HG02763 (cell line): Measurements from ENCODE around the gene HVCN1.
"Not testable (repeated sequence)": the region's sequence is repeated elsewhere in the genome, so short reads cannot be mapped to it uniquely, and the experiment has no call there.

ENCODE experiments used
- ATAC-seq: cut with Tn5 transposase; IDR thresholded peaks from one replicate; pipeline ENCODE4 v1.9.1; 2021; ENCODE audit warnings: mild to moderate bottlenecking, moderate library complexity; ENCODE audit not compliant: unreplicated experiment

Gene HVCN1

DNA sequence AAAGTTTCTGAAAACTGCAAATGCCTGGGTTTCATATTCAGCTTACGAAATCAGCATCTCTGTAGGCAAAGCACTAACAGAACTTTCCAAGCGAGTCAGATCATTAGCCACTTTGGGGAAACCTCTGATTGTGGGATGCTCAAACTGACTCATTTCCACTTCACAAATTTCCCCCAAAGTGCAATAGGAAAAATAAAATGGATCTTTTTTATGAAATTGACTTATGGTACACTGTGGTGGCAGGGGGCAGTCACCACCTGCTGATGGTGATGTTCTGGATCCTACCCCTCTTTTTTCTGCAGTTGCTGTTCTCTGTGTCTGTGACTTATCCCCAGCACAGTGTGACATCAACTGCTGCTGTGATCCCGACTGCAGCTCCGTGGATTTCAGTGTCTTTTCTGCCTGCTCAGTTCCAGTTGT lies 69.4 kb downstream of the HVCN1 start:
- ATAC-seq = peak; percentile 46

DNA sequence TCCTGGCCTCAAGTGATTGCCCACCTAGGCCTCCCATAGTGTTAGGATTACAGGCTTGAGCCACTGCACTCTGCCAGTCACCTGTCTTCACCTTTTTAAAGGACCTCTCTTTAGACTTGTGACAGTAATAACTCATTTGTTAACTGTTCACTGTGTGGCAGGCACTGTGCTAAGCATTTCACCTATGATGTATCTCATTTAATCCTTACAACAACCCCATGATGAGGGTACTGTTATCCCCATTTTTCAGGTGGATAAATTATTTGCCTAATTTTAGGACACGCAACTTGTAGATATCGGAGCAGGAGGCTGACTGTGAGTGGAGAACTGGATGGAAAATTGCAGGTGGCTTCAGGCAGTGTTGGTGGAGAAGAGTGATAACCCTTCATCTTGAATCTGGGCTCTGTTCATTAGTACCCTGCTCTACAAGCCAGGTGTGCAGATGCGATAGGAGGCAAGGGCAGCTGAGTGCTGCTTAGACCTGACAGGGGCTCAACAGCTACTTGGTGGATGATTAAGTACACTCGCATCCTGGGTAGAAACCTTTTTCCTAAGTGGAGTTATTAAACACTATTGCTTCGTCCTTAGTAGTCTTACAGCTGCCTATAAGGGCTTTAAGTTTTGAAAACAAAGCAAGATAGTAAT lies 72.3 kb downstream of the HVCN1 start:
- no peak for ATAC-seq

DNA sequence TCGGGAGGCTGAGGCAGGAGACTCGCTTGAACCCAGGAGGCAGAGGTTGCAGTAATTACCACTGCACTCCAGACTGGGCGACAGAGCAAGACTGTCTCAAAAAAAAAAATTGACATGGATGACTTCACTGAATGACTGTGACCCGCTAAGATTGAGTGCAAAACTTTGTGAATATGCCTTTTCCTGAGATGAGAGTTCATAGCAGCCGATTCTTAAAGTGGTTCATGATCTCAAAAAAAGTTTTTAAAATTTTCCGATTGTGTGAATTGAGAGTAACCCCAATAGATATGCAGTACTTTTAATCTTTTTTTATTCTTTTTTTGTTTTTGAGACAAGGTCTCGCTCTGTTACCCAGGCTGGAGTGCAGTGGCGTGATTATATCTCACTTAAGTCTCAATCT lies 73.7 kb downstream of the HVCN1 start:
- no peak for ATAC-seq

DNA sequence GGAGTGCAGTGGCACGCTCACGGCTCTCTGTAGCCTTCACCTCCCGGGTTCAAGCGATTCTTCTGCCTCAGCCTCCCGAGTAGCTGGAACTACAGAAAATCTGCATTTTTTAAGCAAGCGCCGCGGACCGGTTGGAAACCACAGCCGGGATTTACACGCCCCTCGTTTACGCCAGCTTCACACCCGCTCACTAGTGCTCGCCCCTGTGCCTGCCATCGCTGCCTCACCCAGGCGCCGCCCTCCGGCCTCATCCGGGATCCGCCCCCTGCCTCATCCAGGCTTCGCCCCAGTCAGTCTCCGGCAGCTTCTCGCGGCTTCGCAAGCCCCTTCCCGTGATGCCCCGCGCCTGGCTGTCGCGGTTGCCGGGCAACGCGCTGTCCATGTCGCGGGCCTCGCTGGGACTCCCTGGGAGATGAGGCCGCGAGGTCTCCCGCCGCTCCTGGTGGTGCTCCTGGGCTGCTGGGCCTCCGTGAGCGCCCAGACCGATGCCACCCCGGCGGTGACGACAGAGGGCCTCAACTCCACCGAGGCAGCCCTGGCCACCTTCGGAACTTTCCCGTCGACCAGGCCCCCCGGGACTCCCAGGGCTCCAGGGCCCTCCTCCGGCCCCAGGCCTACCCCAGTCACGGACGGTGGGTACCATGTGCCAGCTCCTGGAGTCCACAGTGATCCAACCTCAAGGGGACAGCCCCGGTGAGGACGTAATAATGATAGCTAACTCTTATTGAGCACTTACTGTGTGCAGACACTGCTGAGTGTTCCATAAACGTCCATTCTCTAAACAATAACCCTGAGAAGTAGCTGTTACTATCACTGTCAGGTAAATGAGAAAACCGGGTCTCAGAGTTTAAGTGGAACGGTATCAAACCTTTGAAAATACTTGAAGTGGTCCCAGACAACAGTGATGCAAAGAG lies 74.9 kb downstream of the HVCN1 start, which contains the start of gene TCTN1:
Gene TCTN1 (plus strand): TSS at position 359 of the 914 bp plus-strand sequence. CDS start 54 bp downstream, at position 413.
- ATAC-seq = peak; percentile 91

DNA sequence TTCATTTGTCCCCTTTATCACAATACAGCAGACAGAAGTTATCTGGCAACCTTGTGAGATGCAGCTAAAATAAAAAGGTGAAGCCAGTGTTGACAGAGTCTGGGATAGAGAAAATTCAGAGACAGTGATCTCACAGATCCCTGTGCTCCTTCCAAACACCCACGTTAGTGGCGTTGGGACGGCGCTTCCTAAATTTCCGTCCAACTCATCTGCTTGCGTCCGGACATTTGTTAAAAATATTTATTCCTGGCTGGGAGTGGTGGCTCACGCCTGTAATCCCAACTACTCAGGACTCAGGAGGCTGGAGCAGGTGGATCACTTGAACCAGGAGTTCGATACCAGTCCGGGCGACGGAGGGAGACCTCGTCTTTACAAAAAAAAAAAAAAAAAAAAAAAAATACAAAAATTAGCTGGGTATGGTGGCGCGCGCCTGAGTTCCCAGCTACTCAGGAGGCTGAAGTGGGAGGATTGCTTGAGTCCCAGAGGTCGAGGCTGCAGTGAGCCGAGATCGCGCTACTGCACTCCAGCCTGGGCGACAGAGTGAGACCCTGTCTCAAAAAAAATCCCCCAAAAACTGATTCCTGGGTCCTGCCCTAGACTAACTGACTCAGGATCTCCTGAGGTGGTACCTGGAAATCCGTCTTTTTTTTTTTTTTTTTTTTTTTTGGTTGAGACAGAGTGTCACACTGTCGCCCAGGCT lies 75.7 kb downstream of the HVCN1 start:
- no peak for ATAC-seq

DNA sequence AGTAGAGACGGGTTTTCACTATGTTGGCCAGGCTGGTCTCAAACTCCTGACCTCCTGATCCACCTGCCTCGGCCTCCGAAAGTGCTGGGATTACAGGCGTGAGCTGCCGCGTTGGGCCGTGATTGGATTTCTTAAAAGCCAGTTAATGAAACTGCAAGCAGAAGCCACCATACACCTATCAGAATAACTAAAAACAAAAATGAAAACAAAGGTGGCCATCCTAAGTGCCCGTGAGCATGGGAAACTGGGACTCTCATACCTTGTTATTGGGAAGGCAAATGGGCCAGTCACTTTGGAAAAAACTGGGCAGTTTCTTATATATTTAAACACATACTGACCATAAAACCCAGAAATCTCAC lies 82.7 kb downstream of the HVCN1 start:
- no peak for ATAC-seq

DNA sequence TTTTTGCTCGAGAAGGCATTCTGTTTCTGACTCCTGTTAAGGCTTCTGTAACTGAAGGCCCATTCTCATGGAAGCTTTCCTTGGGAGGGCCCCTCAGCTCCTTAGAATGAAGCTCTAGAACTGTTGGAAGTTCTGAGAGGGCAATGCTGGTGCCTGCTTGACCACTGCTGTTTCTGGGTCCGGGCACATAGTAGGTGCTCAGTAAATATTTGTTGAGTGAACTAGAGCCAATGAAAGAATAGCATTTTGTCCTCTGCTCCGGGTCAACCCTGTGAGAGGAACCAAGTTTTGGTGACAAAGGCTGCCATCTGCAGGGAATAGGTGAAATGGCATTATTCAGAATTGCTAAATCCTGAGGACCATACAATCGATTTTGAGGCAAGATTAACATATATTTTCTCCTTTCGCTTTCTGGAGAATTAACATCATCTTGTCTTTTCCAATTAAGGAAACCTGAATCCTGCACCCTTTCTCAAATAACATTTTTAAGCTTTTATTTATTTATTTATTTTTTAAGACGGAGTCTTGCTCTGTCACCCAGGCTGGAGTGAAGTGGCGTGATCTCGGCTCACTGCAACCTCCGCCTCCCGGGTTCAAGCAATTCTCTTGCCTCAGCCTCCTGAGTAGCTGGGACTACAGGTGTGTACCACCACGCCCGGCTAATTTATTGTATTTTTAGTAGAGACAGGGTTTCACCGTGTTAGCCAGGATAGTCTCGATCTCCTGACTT lies 86.7 kb downstream of the HVCN1 start:
- ATAC-seq = not testable (repeated sequence)

DNA sequence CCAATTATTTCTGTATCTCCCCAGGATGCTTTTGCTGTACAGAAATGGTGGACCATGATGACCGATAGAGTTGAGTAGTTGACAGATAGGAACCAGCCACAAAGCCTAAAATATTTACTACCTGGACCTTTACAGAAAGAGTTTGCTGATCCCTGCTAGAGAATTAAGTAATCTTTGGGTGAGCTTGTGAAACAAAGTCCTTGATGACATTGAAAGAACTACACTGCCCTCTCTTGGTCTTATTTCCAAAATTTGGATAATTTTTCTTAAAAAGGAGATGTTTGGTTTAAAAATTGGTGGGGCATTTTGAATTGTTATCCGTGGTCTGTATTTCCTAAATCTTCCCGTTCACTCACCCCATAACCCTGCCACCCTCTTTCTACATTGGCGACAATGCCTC lies 88.7 kb downstream of the HVCN1 start:
- ATAC-seq = no peak

DNA sequence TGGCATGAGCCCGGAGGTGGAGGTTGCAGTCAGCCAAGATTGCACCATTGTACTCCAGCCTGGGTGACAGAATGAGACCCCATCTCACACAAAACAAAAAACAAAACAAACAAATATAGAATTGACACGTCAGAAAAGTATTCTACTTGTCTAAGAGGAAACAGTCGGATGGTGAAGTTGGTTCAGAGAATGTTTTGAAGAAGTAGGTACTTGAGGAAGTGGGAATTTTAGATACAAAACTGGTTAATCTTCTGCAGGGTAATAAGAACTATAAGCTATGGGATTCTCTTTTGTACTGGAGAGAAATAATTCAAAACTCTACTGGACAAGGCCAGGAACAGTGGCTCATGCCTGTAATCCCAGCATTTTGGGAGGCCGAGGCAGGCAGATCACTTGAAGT lies 89.6 kb downstream of the HVCN1 start:
- no peak for ATAC-seq
